Ectodermal cell (in vitro differentiated cells): ENCODE results near the gene IKZF5. TPM values are rescaled to one million over a fixed set of nuclear protein-coding genes. Genes with fewer than 3 reads are reported as not detected.
A peak's percentile ranks its signal among the peaks of the same experiment; 100 is the strongest.

Experiments used
- H3K27ac ChIP-seq: 2 replicates; pipeline ENCODE4 v1.7.0; 2013; ENCODE audit warnings: mild to moderate bottlenecking, low read depth, low read length; ENCODE audit not compliant: insufficient read depth, poor library complexity, severe bottlenecking
- H3K27me3 ChIP-seq: 2 replicates; pipeline ENCODE4 v1.7.0; 2013; ENCODE audit warnings: mild to moderate bottlenecking, low read length; ENCODE audit not compliant: insufficient read depth, control insufficient read depth, poor library complexity, severe bottlenecking
- H3K36me3 ChIP-seq: one replicate; pipeline ENCODE4 v1.7.0; 2013; ENCODE audit warnings: low read length; ENCODE audit not compliant: control insufficient read depth, insufficient read depth
- H3K4me1 ChIP-seq: one replicate; pipeline ENCODE4 v1.7.0; 2013; ENCODE audit warnings: low read length; ENCODE audit not compliant: control insufficient read depth, insufficient read depth
- H3K4me3 ChIP-seq: 2 replicates; pipeline ENCODE4 v1.7.0; 2013; ENCODE audit warnings: low read depth, low read length, control low read depth; ENCODE audit not compliant: insufficient read depth
- H3K9me3 ChIP-seq: 2 replicates; pipeline ENCODE4 v1.7.0; 2013; ENCODE audit warnings: mild to moderate bottlenecking, low read length, moderate library complexity; ENCODE audit not compliant: control insufficient read depth
- WGBS, 2 experiments: methylation state at CpG; one replicate each; pipeline ENCODE4 v1.1.7; 2013; ENCODE audit warnings: missing lambda C conversion rate in 2 of 2; 5-methylcytosine and 5-hydroxymethylcytosine counted together
- polyA plus RNA-seq, 4 experiments: library from polyadenylated mRNA; stranded (reverse); fragments of 50-300 nt; gene quantifications; one replicate each; pipeline ENCODE4 v1.2.3, GENCODE V29; 2013

The IKZF5 gene, protein sequence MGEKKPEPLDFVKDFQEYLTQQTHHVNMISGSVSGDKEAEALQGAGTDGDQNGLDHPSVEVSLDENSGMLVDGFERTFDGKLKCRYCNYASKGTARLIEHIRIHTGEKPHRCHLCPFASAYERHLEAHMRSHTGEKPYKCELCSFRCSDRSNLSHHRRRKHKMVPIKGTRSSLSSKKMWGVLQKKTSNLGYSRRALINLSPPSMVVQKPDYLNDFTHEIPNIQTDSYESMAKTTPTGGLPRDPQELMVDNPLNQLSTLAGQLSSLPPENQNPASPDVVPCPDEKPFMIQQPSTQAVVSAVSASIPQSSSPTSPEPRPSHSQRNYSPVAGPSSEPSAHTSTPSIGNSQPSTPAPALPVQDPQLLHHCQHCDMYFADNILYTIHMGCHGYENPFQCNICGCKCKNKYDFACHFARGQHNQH
- polyA plus RNA-seq (2013, experiment 1 of 4) = 12.0 TPM
- 13.1 TPM for polyA plus RNA-seq (2013, experiment 2 of 4)
- 11.2 TPM for polyA plus RNA-seq (2013, experiment 3 of 4)
- polyA plus RNA-seq (2013, experiment 4 of 4) = 11.2 TPM

- Histone ChIP-seq H3K4me1 (peaks cover 10% of the 10 kb centered on the region), H3K27me3 (peaks cover 17% of the 10 kb centered on the region), H3K4me3 (peak within 1 kb of the TSS; percentile 98), H3K27ac (peak within 1 kb of the TSS; percentile 82), H3K9me3 (no peaks in the 10 kb centered on the region), H3K36me3 (no peaks in the 10 kb centered on the region)
- 0% methylated on average over 68 of the region's 68 CpGs for WGBS, 2 experiments
These were observed at the start of gene IKZF5, which contains the start of gene ACADSB for GRCh38 chr10:123008355-123009104. Gene IKZF5, minus strand, starts transcription at chr10:123008795. Its CDS starts 10,170 bp downstream, at chr10:122998625. Gene ACADSB, plus strand, starts transcription at chr10:123009006. Its CDS starts 24 bp downstream, at chr10:123009030.

DNA sequence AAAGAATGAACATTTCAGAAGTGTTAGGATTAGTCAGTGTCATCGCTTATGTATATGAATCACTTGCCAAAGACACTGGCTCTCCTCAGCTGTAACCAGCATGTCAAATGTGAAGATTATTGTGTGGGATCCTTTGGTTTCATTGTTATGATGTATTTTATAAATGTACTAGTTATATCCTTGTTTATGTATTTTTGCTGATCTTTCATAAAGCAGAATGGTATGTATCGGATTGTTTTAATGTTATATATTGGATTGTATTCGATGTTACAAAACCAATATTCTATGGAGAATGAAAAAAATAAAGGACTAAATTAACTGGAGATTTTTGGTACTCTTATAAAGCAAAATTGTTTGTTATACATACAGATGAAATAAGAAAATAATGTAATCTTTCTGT is 49.4 kb upstream of the IKZF5 start:
- 89 to 97% methylated on average over 3 of the region's 3 CpGs for WGBS, 2 experiments
- Histone ChIP-seq H3K36me3 (no peaks in the 10 kb centered on the region), H3K27me3 (no peaks in the 10 kb centered on the region), H3K4me1 (no peaks in the 10 kb centered on the region), H3K27ac (no peak overlapping the region), H3K4me3 (no peak overlapping the region), H3K9me3 (no peaks in the 10 kb centered on the region)

- no peak overlapping the region for H3K27ac ChIP-seq
- H3K27me3 ChIP-seq = no peaks in the 10 kb centered on the region
- no peaks in the 10 kb centered on the region for H3K36me3 ChIP-seq
- H3K4me3 ChIP-seq = no peak overlapping the region
- no peaks in the 10 kb centered on the region for H3K4me1 ChIP-seq
- 95% methylated on average over 4 of the region's 4 CpGs for WGBS, 2 experiments
- H3K9me3 ChIP-seq = no peaks in the 10 kb centered on the region
These were observed 37.6 kb upstream of the IKZF5 start for GRCh38 chr10:123045961-123046731.

- Histone ChIP-seq H3K9me3 (no peaks in the 10 kb centered on the region), H3K36me3 (no peaks in the 10 kb centered on the region), H3K27me3 (no peaks in the 10 kb centered on the region), H3K4me1 (no peaks in the 10 kb centered on the region), H3K4me3 (no peak overlapping the region), H3K27ac (no peak overlapping the region)
- 73 to 93% methylated on average over 1 of the region's 2 CpGs for WGBS, 2 experiments
These were observed 35.8 kb upstream of the IKZF5 start for GRCh38 chr10:123044391-123044790.

DNA sequence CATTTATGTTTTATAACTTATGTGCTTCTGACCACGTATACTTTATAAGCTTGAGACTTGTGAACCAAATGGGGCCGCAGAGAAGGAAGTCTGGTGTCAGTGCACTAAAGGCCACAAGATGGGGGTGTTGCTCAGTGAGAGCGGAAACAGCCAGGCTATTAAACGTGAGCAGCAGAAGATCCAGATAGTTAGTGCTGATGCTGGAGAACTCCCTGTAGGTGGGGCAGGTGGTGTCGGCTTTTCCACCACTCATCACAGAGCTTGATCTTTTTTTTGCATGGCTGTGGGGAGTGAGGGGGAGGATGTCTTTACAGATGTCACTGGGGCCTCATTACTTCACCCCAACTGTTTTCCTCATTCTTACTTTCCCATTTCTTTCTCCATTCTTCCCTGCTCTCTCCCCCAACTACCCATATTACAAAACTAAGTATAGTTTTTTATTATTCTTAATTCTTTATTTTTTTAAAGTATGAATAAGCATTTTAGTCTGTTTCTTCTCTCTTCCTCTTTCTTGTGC is 34.9 kb upstream of the IKZF5 start:
- Histone ChIP-seq H3K9me3 (no peaks in the 10 kb centered on the region), H3K4me1 (no peaks in the 10 kb centered on the region)
- 13 to 17% methylated on average over 4 to 5 of the region's 5 CpGs for WGBS, 2 experiments

GRCh38 chr10:123042708-123043408 is 34.3 kb upstream of the IKZF5 start:
- no peak overlapping the region for H3K27ac ChIP-seq
- WGBS, 2 experiments = 84 to 85% methylated on average over 11 of the region's 12 CpGs
- no peaks in the 10 kb centered on the region for H3K9me3 ChIP-seq
- H3K27me3 ChIP-seq = no peaks in the 10 kb centered on the region
- no peak overlapping the region for H3K4me3 ChIP-seq
- H3K36me3 ChIP-seq = no peaks in the 10 kb centered on the region
- H3K4me1 ChIP-seq = no peaks in the 10 kb centered on the region

More for the DNA sequence above, 34.9 kb upstream of the IKZF5 start:
- no peak overlapping the region for H3K4me3 ChIP-seq
- H3K27me3 ChIP-seq = no peaks in the 10 kb centered on the region
- no peaks in the 10 kb centered on the region for H3K36me3 ChIP-seq
- no peak overlapping the region for H3K27ac ChIP-seq

DNA sequence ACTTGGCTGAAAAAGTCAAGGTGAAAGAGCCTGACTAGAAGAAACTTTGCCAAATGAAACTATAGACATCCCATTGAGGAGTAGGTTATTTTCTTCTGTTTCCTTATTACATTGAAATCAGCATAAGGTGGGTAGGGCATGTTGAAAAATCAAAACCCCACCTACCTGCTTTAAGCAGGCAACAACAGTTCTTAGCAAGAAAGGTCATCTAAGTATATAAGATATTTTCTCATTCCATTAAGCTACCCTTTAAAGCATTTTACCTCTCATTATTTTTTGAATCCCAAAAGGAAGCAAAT is 31.0 kb upstream of the IKZF5 start:
- Histone ChIP-seq H3K36me3 (no peaks in the 10 kb centered on the region), H3K4me1 (no peaks in the 10 kb centered on the region), H3K27ac (no peak overlapping the region), H3K4me3 (no peak overlapping the region), H3K9me3 (no peaks in the 10 kb centered on the region), H3K27me3 (no peaks in the 10 kb centered on the region)

DNA sequence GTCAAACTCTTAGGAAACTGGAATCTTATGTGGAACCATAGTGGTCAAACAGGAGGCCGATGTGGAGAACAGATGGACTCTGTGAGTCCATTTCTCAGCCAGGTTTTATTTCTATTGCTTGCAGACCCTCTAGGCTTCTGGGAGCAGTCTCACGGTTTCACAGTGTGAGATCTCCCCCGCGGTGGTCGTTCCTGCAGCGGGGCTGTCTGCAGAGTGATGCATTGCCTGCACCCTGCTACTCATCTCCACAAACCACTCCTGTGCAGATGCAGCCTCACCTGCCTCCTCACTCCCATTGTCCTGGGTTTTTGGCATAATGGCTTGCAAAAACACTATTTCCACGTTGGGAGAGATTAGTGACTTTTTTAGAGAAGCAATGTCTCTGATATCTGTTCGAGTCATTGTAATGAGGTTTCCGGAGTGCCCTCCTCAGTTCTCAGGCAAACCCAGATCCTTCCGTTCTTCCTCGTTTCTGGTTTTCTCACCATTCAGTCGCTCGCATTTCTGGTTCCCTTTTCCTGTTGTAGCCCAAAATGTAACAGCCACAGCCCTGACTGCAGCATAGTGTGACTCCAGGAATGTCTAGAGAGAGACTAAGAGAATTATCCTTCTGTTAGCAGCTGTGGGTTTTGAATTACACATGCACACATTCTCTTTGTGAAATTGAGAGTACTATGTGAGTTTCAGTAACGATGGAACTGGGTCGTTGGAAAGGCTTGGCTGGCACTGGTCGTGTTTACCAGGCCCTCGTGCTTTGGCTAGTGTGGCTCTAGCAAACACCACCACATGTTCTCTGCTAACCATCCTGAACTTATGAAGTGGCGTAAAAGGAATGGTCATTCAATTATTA is 30.4 kb upstream of the IKZF5 start:
- H3K4me3 ChIP-seq = no peak overlapping the region
- no peaks in the 10 kb centered on the region for H3K4me1 ChIP-seq
- H3K27me3 ChIP-seq = no peaks in the 10 kb centered on the region
- WGBS, 2 experiments = 74 to 76% methylated on average over 18 of the region's 18 CpGs
- H3K27ac ChIP-seq = no peak overlapping the region
- H3K9me3 ChIP-seq = no peaks in the 10 kb centered on the region
- H3K36me3 ChIP-seq = no peaks in the 10 kb centered on the region
